NOMO-1 treated with DMSO at 0.1 percent for 48 hours (cell line): ENCODE results near the gene ZNF33B.
"Not testable (repeated sequence)": the region's sequence is repeated elsewhere in the genome, so short reads cannot be mapped to it uniquely, and the experiment has no call there.

Experiments
- DNase-seq: peaks from one replicate; lab custom pipeline; 2025; ENCODE audit not compliant: unreplicated experiment; lab: John Stamatoyannopoulos, UW

The ZNF33B gene

DNA sequence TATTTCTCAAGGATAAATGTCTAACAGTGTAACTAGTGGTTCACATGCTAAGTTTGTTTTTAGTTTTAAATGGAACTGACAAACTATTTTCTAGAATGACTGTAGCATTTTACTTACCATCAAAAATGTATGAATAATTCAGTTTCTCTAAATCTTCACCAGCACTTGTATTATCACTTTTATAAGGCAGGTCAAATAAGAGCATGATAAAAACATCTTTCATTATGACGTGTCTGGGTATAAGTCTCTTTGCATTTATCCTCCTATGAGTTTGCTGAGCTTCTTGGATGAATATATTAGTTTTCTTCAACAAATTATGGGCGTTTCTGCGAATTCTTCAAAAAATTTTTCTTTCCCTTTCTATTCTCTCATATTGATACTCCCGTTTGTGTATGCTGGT lies 19.9 kb downstream of the ZNF33B start:
- DNase-seq: no peak

DNA sequence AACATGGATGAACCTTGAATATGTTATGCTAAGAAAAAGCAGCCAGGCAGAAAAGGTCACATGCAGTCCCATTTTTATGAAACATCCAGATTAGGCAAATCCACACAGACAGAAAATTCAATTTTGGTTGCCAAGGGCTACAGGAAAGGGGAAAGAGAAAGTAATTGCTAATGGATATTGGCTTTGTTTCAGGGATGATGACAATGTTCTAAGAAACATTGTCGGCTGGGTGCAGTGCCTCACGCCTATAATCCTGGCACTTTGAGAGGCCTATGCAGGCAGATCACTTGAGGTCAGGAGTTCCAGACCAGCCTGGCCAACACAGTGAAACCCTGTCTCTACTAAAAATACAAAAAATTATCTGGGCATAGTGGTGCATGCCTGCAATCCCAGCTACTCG lies 23.0 kb downstream of the ZNF33B start:
- no peak for DNase-seq

DNA sequence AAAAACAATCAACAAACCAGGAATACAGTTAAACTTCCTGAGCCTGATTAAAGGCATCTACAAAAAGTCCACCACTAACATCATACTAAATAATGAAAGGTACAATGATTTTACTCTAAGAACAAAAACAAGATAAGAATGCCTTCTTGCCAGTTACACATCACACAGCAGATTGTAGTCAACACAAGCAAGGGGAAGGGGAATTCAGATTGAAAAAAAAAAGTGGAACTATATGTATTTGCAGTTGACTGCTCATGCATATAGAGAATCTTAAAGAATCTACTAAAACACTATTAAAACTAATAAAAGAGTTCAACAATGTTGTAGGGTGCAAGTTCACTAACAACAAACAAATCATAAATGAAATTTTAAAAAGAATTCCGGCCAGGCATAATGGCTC lies 28.5 kb downstream of the ZNF33B start:
- DNase-seq: no peak

DNA sequence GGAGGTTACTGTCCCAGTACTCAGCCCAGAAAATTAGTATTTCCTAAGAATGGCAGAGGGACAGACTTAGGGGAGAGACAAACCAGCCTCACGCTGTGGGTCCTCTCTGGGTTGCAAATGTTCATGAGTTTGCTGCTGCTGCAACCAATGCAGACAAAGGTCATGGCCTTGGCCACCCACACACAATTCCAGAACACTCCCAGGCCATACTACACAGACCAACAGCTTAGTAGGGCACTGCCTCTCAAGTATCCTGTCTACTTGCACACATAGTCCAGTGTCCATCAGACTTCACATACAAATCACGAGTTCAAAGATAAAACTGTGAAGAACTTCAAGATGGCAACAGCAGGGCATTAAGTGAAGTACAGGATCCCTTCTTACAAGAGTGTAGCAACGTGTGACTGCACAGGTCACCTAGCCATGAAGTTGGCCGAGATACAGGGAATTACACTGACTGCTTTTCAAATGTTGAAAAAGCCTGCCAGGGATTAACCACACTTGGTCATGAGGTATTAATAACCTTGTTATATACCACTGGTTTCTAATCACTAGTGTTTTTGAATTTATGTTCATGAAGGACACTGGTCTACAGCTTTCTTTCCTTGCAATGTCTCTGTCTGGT lies 40.0 kb downstream of the ZNF33B start:
- DNase-seq: no peak

DNA sequence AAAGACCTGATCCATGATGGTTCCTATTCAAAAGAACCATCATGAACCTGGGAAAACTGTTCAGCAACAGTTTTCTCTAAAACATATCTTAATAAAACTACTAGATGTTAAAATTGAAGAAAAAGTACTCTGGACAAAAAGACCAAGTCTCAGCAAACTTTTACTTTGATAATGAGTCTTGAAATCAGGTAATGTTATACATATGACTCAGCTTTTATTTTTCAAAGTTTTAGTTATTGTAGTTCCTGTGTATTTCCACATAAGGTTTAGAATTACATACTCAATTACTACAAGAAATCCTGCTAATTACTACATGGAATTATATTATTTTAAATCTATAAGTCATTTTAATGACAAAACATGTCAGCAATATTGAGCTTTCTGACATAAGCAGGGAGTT lies 42.2 kb downstream of the ZNF33B start:
- no peak for DNase-seq

DNA sequence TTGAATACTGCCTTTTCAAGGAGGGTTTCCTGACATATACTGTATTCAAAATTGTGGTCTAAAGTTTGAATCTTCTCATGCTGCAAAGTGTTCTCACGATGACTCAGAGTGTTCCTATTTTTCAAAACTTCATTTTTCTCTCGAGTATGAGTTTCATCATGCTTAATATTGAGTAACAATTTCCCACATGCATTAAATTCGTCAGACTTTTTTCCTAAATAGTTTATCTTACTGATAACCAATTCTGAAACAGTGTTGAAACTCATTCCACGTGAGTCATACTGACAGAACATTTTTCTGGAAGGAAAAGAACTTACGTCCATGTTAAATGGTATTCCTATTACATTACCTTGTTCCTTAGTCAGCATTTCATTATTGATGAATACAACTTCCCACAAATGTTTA lies 44.1 kb downstream of the ZNF33B start:
- DNase-seq: peak; percentile 20

DNA sequence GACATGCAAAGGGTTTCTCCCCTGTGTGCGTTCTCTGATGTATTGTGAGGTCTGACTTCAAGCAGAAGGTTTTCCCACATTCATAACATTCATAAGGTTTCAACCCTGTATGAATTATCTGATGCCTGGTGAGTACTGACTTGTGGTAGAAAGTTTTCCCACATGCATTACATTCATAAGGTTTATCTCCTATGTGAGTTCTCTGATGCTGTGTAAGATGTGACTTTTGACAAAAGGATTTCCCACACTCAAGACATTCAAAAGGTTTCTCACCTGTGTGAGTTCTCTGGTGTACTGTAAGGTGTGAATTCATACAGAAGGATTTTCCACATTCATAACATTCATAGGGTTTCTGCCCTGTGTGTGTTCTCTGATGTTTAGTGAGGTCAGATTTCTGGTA lies 45.1 kb downstream of the ZNF33B start:
- no peak for DNase-seq

DNA sequence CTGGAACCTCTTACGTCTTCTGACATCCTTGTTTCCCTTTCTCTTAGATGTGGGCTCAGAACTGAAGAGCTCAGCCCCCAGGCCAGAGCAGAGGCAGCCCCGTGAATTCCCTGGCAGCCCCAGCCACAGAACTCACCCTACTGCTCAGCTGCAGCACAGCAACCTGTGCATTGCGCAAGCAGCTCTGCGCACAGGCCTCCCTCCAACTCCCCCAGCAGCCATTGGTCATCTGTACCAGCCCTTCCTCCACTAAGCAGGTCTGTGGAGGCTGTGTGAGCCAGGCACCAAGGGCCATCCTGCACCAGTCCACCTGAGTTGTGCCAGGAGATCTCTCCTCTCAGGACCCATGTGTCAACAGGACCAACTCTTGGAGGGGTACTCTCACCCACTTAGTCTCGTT lies 54.5 kb downstream of the ZNF33B start:
- DNase-seq: no peak

DNA sequence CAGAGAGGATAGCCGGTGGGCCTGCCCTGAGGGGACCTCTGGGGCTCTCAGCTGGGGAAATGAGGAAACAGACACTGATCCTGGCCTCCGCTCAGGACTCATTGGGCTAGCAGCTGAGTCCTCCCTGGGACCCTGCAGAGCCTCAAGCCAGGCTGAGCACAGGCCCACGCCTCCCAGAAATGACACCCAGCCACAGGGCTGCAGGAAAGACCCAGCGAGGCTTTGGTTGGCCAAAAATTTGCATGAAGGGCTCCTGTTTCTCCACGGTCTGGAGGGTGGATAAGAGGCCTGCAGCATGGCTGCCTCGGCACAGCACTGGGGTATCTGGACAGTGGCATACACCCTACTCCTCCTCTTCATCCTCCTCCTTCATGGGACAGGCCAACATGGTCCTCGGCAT lies 60.4 kb downstream of the ZNF33B start:
- DNase-seq: no peak

DNA sequence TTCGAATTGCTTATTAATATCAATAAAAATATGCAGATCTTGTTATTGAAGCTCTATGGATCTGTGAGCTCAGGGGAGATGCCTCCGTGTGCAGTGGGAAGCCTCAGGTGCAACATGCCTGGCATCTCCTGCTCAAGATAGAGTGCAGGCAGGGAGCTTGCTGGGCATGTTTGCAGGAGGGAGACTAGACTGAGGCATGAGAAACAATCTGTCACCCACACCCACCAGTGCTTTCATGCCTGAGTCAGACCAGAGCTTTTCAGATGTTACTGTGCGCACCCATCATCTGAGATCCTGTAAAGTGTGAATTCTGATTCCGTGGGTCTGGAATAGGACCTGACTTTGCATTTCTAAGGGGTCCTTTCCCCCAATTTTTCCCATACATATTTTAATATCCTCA lies 62.0 kb downstream of the ZNF33B start:
- no peak for DNase-seq

DNA sequence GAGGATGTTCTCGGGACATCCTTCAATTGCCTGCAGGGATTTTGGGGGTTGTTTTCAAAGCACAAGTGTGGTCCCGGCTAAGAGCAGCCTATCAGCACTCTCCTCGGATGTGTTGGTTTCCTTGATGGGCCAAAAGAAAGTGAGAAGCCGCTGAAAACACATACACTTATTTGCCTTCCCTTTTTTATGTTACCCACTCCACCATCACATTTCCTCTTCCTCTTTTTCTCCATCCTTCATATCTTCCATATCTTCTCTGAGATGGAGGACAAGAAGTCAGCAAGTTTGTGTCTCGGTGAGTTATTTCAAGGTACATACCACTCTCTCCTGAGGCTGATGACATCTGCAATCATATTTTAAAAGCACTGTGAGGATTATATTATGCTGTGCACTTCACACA lies 64.0 kb downstream of the ZNF33B start:
- peak; percentile 2 for DNase-seq

DNA sequence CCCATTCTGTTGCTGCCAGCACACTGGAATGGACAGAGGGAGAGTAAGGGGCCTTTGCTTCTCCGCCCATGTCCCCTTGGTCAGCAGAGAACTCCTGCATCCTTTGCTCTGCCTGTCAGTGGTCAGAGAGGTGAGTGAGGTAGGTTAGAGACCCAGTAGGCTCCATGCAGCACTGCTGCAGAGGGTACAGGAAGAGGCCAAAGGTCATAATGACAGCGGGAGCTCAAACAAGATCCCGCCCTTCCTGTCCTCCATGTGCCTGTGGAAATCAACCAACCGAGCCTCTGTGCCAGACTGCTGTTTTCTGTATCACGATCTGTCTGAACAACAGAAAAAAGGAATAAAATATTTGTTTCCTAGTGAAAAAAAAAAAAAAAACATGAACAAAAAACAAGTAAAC lies 81.4 kb downstream of the ZNF33B start:
- DNase-seq: no peak

DNA sequence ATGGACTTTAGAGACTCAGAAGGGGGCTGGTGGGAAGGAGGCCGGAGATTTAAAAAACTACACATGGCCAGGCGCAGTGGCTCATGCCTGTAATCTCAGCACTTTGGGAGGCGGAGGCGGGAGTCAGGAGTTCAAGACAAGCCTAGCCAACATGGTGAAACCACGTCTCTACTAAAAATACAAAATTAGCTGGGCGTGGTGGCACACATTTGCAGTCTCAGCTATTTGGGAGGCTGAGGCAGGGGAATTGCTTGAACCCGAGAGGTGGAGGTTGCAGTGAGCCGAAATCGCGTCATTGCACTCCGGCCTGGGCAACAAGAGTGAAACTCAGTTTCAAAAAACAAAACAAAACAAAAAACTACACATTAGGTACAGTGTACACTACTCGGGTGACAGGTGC lies 84.8 kb downstream of the ZNF33B start:
- not testable (repeated sequence) for DNase-seq

DNA sequence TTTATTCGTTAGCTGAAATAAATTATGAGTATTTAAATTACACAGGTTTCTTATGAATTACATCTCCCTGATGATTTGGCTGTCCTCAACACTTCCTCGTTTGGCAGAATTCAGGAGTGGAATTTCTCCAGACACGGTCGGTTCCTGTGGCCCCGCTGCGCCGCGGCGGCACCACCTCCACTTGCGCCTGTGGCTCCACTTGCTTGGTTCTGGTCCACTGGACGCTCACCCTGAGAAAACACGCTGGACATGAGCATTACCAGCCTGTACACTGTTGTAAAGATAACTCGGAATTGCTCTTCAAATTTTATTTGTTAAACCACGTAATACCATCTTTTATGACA lies 85.3 kb downstream of the ZNF33B start:
- no peak for DNase-seq

DNA sequence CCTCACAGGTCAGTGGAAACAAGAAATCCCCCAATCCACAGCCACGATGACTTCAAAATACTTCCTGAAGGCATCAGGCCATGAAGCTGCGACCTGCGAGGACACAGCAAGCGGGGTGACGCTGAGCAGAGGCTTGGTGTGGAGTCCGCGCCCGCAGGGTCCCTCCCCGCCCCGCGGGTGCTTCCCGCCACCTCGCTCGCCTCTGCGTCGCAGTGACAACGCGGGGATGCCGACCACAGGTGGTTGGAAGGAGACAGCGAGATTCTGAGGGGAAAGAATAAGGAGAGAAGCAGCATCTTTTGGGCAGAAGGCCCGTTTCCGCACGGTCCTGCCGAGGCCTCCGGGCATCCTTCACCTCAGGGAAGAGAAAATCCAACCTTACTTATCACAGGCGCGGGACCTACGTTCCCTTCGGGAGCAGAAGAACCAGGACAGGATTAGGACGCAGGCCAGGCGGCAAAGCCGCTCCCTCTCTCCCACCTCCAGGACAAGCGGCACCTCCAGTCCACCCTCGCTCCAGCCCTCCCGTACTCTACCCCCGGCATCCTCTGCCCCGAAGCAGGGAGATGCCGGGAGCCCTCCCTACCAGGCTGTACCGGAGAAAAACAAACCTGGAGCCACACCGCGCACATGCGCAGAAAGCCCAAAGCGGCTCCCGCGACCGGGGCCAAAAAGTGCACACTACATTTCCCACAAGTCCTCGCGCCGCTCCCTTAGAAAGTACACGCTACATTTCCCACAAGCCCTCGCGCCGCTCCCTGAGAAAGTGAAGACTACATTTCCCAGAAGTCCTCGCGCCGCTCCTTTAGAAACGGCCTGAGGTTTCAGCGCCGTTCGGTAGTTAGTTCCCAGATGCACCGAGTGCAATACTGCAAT lies 85.9 kb downstream of the ZNF33B start:
- peak; percentile 96 for DNase-seq

DNA sequence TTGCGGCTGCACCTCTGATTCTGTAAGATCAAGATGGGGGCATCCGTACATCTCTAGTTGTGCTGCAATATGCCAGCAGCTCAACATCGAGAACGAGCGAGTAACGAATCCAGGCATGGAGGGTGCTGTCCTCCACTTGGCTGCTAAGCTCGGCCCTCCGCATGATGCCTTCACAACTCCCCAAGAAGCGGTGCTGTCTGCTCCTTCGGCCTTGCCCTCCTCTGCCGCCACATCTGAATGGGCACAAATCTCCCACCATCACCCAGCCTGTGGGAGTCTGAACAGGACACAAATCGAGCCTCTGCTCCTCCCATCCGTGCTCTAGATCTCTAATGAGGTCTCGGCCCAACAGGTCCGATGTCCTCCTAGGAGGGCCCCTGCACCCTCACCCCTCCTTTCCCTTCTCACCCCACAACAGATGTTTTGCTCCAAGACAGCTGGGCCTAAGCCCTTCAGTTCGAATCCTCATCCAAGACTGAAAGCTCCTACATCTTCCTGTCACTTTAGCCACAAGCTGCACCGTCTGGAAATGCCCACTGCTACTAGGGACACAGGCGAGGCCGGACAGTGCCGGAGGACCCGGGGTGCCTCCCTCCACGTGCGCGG lies 86.7 kb downstream of the ZNF33B start:
- no peak for DNase-seq

DNA sequence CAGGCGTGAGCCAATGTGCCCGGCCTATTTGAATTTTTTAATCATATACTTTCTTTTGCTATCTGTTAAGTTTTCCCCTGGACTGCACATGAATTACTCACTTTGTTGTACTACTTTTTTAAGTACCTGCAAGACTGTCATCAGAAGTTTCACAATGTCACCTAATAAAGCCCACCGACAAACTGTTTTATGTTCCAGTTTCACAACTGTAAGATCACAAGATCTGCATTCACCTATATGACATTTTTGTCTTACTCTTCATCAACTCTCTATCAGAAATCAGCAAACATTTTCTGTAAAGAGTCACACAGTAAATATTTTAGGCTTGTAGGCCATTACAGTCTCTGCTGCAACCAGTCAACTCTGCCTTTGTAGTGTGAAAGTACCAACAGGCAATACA lies 88.5 kb downstream of the ZNF33B start:
- DNase-seq: no peak

DNA sequence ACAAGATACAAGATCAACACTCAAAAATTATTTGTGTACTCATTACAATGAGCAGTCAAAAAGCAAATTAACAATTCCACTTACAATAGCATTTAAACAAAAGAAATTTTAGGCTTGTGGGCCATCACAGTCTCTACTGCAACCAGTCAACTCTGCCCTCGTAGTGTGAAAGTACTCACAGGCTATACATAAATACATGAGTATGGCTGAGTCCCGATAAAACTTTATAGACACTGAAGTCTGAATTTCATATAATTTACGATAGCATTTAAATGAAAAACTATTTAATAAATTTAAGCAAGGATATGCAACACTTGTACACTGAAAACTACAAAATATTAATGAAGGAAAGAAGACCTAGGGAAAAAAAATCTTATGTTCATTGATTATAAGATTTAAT lies 90.1 kb downstream of the ZNF33B start:
- DNase-seq: no peak

DNA sequence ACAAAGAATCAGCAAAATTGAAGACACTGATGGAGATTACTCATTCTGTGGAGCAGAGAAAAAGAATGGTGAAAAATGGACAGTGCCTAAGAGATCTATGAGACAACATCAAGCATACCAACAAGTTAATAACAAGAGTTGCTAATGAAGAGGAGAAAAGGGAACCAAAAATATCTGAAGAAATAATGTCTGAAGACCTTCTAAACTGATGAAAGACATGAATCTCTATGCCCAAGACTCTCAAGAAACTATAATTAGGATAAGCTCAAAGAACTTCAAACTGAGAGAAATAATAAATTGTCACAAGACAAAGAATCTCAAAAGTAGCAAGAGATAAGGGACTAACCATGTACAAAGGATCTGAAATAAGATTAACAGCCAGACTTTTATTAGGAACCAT lies 93.4 kb downstream of the ZNF33B start:
- no peak for DNase-seq

DNA sequence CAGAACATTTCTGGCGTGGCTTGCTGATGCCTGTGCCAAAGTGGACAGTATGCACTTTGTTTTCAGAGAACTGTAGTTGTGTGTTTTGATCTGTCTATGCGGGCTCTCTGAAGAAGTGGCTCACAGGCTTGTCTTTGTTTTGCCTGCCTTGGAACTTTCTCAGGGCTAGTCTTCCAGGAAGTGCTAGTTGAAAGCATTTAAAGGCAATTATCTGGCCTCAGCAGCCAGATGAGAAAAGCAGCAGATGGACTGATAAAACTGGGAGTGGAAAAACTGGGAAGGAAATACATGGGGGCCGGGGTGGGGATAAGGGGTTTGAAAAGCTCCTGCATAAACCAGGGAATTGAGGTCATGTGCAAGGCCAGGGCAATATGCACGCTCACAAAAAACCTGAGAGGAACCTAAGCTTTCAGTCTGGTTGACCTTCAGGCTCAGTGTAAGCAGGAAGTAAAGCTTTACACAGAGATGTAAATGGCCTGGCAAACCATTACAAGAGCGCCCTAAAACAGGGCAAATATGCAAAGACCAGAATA lies 94.5 kb downstream of the ZNF33B start:
- DNase-seq: no peak
